Astrocyte (in vitro differentiated cells and primary cell): Measurements from ENCODE around the gene TRIM7. TPM values are rescaled to one million over a fixed set of nuclear protein-coding genes. Genes with fewer than 3 reads are reported as not detected.

Experiments used
- DNase-seq: peaks from one replicate; pipeline ENCODE4 v3.0.0-alpha.2; 2010; ENCODE audit warnings: low read depth
- FAIRE-seq: peaks from 2 replicates; lab custom pipeline; 2011; peaks lifted over from hg19 to GRCh38; lab: Jason Lieb, UNC
- H2AFZ ChIP-seq: 2 replicates; pipeline ENCODE4 v1.6.0; 2012; ENCODE audit warnings: low read depth, low read length, inconsistent platforms
- H3K27ac ChIP-seq: 2 replicates; pipeline ENCODE4 v1.5.1; 2011; ENCODE audit warnings: low read depth, low read length, inconsistent platforms
- H3K27me3 ChIP-seq: 2 replicates; pipeline ENCODE4 v1.6.0; 2011; ENCODE audit warnings: low read length, inconsistent platforms; ENCODE audit not compliant: insufficient read depth
- H3K36me3 ChIP-seq: 2 replicates; pipeline ENCODE4 v1.5.1; 2011; ENCODE audit warnings: low read length, inconsistent platforms; ENCODE audit not compliant: insufficient read depth
- H3K4me1 ChIP-seq: 2 replicates; pipeline ENCODE4 v1.5.1; 2011; ENCODE audit warnings: low read length, inconsistent platforms; ENCODE audit not compliant: insufficient read depth
- H3K4me2 ChIP-seq: 2 replicates; pipeline ENCODE4 v1.6.0; 2012; ENCODE audit warnings: low read length, inconsistent platforms
- H3K4me3 ChIP-seq: 2 replicates; pipeline ENCODE4 v1.5.1; 2011; ENCODE audit warnings: low read depth, mild to moderate bottlenecking, low read length, inconsistent platforms; ENCODE audit not compliant: insufficient read depth
- H3K79me2 ChIP-seq: 2 replicates; pipeline ENCODE4 v1.6.0; 2012; ENCODE audit warnings: mild to moderate bottlenecking, low read length, inconsistent platforms; ENCODE audit not compliant: insufficient read depth
- H3K9ac ChIP-seq: 2 replicates; pipeline ENCODE4 v1.6.0; 2012; ENCODE audit warnings: mild to moderate bottlenecking, low read length, inconsistent platforms
- H3K9me3 ChIP-seq: 2 replicates; pipeline ENCODE4 v1.5.1; 2012; ENCODE audit warnings: low read depth, mild to moderate bottlenecking, low read length, inconsistent platforms; ENCODE audit not compliant: insufficient read depth
- H4K20me1 ChIP-seq: 2 replicates; pipeline ENCODE4 v1.6.0; 2012; ENCODE audit warnings: low read length, inconsistent platforms; ENCODE audit not compliant: insufficient read depth
- H3K27ac Mint-ChIP-seq: one replicate; pipeline ENCODE4 v1.8.0; 2021; ENCODE audit warnings: mild to moderate bottlenecking, mixed read lengths; ENCODE audit not compliant: unreplicated experiment
- H3K27me3 Mint-ChIP-seq: one replicate; pipeline ENCODE4 v1.8.0; 2021; ENCODE audit warnings: low read depth, mixed read lengths; ENCODE audit not compliant: unreplicated experiment
- H3K36me3 Mint-ChIP-seq: one replicate; pipeline ENCODE4 v1.8.0; 2021; ENCODE audit warnings: low read depth, mixed read lengths; ENCODE audit not compliant: unreplicated experiment
- H3K4me1 Mint-ChIP-seq: one replicate; pipeline ENCODE4 v1.8.0; 2021; ENCODE audit warnings: low read depth, mixed read lengths; ENCODE audit not compliant: unreplicated experiment
- H3K4me3 Mint-ChIP-seq: one replicate; pipeline ENCODE4 v1.8.0; 2021; ENCODE audit warnings: mild to moderate bottlenecking, moderate library complexity, mixed read lengths; ENCODE audit not compliant: unreplicated experiment
- H3K9me3 Mint-ChIP-seq: one replicate; pipeline ENCODE4 v1.8.0; 2021; ENCODE audit warnings: mild to moderate bottlenecking, mixed read lengths; ENCODE audit not compliant: unreplicated experiment
- EZH2 ChIP-seq: IDR thresholded peaks from 2 replicates; pipeline ENCODE4 v1.6.1; 2012; ENCODE audit warnings: mild to moderate bottlenecking, low read length, inconsistent platforms; ENCODE audit not compliant: insufficient read depth
- total RNA-seq: library from RNA; stranded (reverse); gene quantifications from 2 replicates; pipeline ENCODE4 v1.2.1, GENCODE V29; 2021
- TF ChIP-seq, protein P1 (sequence below): IDR thresholded peaks from 2 replicates; pipeline ENCODE4 v1.5.1; 2011; ENCODE audit warnings: low read depth, mild to moderate bottlenecking, inconsistent platforms, low read length, moderate library complexity; ENCODE audit not compliant: insufficient read depth

TRIM7 gene
- total RNA-seq, 1 donor from 2014 or later = 0.27 TPM

GRCh38 chr5:181222630-181223057, 17.6 kb upstream of the TRIM7 start:
- H3K27ac ChIP-seq = peak overlapping the region; percentile 94
- H3K79me2 ChIP-seq = peaks cover 28% of the 10 kb centered on the region
- H4K20me1 ChIP-seq = peaks cover 3% of the 10 kb centered on the region
- H3K4me3 ChIP-seq = peak overlapping the region; percentile 74
- H3K4me1 ChIP-seq = peaks cover 20% of the 10 kb centered on the region
- peak overlapping the region; percentile 94 for H3K4me3 Mint-ChIP-seq
- H3K4me1 Mint-ChIP-seq = peaks cover 11% of the 10 kb centered on the region
- DNase-seq = no peak
- peak overlapping the region; percentile 99 for H3K27ac Mint-ChIP-seq
- H2AFZ ChIP-seq = peak overlapping the region; percentile 74
- no peaks in the 10 kb centered on the region for H3K36me3 Mint-ChIP-seq
- no peak for FAIRE-seq
- H3K4me2 ChIP-seq = peak overlapping the region; percentile 100
- no peaks in the 10 kb centered on the region for H3K36me3 ChIP-seq
- H3K27me3 Mint-ChIP-seq = no peaks in the 10 kb centered on the region
- H3K9me3 ChIP-seq = no peaks in the 10 kb centered on the region
- H3K9ac ChIP-seq = peak overlapping the region; percentile 92
- no peaks in the 10 kb centered on the region for H3K9me3 Mint-ChIP-seq
- TF ChIP-seq EZH2 = no peak
- TF ChIP-seq, protein P1, sequence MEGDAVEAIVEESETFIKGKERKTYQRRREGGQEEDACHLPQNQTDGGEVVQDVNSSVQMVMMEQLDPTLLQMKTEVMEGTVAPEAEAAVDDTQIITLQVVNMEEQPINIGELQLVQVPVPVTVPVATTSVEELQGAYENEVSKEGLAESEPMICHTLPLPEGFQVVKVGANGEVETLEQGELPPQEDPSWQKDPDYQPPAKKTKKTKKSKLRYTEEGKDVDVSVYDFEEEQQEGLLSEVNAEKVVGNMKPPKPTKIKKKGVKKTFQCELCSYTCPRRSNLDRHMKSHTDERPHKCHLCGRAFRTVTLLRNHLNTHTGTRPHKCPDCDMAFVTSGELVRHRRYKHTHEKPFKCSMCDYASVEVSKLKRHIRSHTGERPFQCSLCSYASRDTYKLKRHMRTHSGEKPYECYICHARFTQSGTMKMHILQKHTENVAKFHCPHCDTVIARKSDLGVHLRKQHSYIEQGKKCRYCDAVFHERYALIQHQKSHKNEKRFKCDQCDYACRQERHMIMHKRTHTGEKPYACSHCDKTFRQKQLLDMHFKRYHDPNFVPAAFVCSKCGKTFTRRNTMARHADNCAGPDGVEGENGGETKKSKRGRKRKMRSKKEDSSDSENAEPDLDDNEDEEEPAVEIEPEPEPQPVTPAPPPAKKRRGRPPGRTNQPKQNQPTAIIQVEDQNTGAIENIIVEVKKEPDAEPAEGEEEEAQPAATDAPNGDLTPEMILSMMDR = no peak
- H3K27me3 ChIP-seq = no peaks in the 10 kb centered on the region

GRCh38 chr5:181221792-181222629, 17.0 kb upstream of the TRIM7 start:
- peak overlapping the region; percentile 74 for H2AFZ ChIP-seq
- no peaks in the 10 kb centered on the region for H3K9me3 ChIP-seq
- peaks cover 12% of the 10 kb centered on the region for H3K4me1 Mint-ChIP-seq
- TF ChIP-seq, protein P1 = no peak
- TF ChIP-seq EZH2 = no peak
- H3K9ac ChIP-seq = peak overlapping the region; percentile 92
- H3K36me3 Mint-ChIP-seq = no peaks in the 10 kb centered on the region
- peaks cover 28% of the 10 kb centered on the region for H3K79me2 ChIP-seq
- peak; percentile 96 for DNase-seq
- H4K20me1 ChIP-seq = peaks cover 5% of the 10 kb centered on the region
- peak overlapping the region; percentile 94 for H3K27ac ChIP-seq
- peak overlapping the region; percentile 99 for H3K27ac Mint-ChIP-seq
- H3K9me3 Mint-ChIP-seq = no peaks in the 10 kb centered on the region
- H3K36me3 ChIP-seq = no peaks in the 10 kb centered on the region
- H3K4me3 ChIP-seq = peak overlapping the region; percentile 74
- H3K4me1 ChIP-seq = peaks cover 22% of the 10 kb centered on the region
- H3K4me2 ChIP-seq = peak overlapping the region; percentile 100
- no peaks in the 10 kb centered on the region for H3K27me3 Mint-ChIP-seq
- H3K4me3 Mint-ChIP-seq = peak overlapping the region; percentile 94
- FAIRE-seq = no peak
- no peaks in the 10 kb centered on the region for H3K27me3 ChIP-seq
